ENCODE measurements around the gene ACTL10.

The ACTL10 gene

GRCh38 chr20:33681288-33681687, 14.5 kb downstream of the ACTL10 start:
- no peak for DNase-seq (ENCODE audit: low spot score)
- no peak for TF ChIP-seq CTCF (IDR thresholded peaks at IDR 0.05; ENCODE audit: extremely low read depth, missing control alignments)

DNA sequence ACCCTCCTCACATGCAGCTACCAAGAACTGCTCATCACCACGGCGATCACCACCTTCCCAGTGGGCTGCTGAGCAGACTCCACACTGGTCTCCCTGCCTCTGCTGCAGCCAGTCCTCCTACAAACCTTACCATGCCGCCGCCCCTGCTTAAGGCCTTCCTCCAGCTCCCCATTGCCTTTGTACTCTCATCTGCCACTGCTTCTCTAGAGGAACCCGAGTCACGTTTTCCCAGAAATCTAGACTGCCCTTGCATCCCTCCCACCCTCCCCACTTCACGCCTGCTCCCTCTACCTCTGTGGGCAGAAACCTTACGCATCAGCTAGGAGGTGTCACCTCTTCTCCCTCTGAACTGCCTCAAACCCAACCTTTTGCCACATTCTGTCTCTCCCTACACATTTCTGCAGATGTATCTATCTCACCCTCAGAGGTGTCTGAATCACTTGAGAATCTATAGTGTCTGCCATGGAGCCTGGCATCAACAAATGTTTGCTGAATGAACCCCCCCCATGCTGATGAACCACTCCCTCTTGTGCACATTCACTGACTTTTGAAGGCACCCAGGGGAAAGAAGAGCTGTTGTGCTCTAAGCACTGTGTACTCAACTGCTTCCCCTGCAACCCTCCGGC, 15.1 kb downstream of the ACTL10 start:
- DNase-seq (ENCODE audit: low spot score) = no peak
- TF ChIP-seq CTCF (IDR thresholded peaks at IDR 0.05; ENCODE audit: extremely low read depth, missing control alignments) = no peak

GRCh38 chr20:33684533-33685327, 18.0 kb downstream of the ACTL10 start:
- DNase-seq (ENCODE audit: low spot score) = no peak
- no peak for TF ChIP-seq CTCF (IDR thresholded peaks at IDR 0.05; ENCODE audit: extremely low read depth, missing control alignments)

DNA sequence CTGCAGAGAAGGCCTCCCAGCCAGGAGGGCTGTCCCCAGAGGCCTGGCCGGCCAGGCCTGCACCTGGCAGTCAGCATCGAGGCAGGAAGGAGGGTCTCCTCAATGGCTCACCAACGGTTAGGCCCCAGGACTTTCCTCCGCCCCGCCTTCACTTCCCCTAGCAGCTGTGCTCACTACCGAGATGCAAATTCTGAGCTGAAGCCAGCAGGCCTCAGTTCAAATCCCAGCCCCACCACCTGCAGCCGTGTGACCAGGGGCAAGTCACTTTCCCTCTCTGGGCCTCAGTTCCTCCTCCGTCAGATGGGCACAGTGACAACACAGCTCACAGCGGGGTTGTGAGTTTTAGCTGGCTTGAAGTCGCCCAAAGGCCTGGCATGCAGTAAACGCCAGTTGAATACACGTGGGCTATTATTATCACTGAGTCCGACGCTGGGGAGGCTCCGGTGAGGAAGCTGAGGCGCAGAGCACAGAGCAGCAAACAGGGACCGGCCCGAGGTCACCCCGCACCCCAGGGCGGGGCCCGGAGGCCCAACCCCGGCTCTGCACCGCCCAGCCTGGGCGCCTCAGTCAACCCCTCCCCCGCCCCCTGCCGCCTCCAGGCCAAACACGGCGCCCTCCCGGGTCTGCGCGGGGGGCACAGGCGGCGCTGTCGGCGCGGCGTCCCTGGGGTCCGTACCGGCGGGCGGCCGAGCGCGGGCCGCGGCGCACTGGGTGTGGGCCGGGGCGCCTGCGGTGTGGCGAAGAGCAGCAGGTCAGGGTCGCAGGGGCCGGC, 18.8 kb downstream of the ACTL10 start:
- no peak for TF ChIP-seq CTCF (IDR thresholded peaks at IDR 0.05; ENCODE audit: extremely low read depth, missing control alignments)
- peak; percentile 86 for DNase-seq (ENCODE audit: low spot score)

DNA sequence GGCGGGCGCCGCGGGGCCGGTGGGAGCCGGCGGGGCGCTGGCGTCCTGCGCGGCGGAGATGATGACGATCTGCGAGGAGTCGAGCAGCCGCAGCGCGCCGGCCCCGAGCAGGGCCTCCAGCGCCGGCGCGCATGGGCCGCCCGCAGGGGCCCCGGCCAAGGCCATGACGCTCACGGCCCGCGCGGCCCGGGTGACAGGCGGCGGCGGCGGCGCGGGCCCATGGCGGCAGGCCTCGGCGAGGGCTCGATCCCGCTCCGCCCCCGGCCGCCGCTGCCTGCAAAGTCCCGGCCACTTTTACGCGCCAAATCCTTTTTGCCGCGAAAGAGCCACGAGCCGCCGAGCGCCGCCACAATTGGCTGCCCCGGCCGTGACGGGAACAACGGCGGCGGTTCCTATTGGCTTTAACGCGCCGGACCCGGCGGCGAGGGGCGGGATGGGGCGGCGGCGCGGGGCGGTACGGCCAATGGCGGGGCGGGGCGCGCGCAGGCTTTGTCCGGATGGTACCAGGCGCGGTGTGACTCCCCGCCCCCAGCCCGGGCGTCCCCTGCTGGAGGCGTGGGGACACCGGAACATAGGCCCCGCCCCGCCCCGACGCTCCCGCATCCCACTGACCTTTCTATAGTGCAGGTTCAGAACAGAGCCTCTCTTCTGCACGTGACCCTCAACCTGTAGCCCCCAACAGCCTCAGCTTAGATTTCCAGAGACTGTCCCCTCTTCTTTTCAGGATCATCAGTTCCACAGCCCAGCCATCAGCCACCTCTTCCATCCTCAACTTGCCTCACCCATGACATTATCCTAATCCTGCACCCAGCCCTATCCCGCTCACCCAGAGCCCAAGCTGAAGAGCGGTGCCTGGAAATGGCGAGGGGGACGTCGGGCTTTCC, 19.6 kb downstream of the ACTL10 start, which contains the start of gene E2F1:
E2F1 (minus strand) TSS at position 286 of the 884 bp plus-strand sequence; CDS start at position 165, 121 bp downstream.
- DNase-seq (ENCODE audit: low spot score) = peak; percentile 99
- TF ChIP-seq CTCF (IDR thresholded peaks at IDR 0.05; ENCODE audit: extremely low read depth, missing control alignments) = no peak

- DNase-seq (ENCODE audit: low spot score) = no peak
Measured at GRCh38 chr20:33686984-33687366, 20.2 kb downstream of the ACTL10 start.

More at GRCh38 chr20:33686984-33687366, 20.2 kb downstream of the ACTL10 start:
- no peak for TF ChIP-seq CTCF (IDR thresholded peaks at IDR 0.05; ENCODE audit: extremely low read depth, missing control alignments)
